NCI-H526 (cell line): Measurements from ENCODE around the gene WDR7.

Experiments
- DNase-seq, 2 experiments: peaks; one replicate each; lab custom pipeline; 2025; lab: John Stamatoyannopoulos, UW

The WDR7 gene

GRCh38 chr18:56992777-56993176, 341.6 kb downstream of the WDR7 start:
- no peak for DNase-seq

GRCh38 chr18:56995579-56996188, 344.5 kb downstream of the WDR7 start:
- peak in 1 of 2 experiments; percentile 23 for DNase-seq

- DNase-seq: no peak
Observed at GRCh38 chr18:56997200-56997599, 346.0 kb downstream of the WDR7 start.

- DNase-seq: no peak
Observed at GRCh38 chr18:56999823-57000222, 348.7 kb downstream of the WDR7 start.

GRCh38 chr18:57002627-57003026, 351.5 kb downstream of the WDR7 start:
- DNase-seq: no peak

GRCh38 chr18:57003342-57003741, 352.2 kb downstream of the WDR7 start:
- no peak for DNase-seq

- no peak for DNase-seq
Observed at GRCh38 chr18:57004366-57005121, 353.4 kb downstream of the WDR7 start.

- no peak for DNase-seq
Observed at GRCh38 chr18:57008001-57008686, 357.0 kb downstream of the WDR7 start.

GRCh38 chr18:57009844-57010243, 358.7 kb downstream of the WDR7 start:
- DNase-seq: no peak

- DNase-seq: no peak
Observed at GRCh38 chr18:57014772-57015413, 363.7 kb downstream of the WDR7 start.

GRCh38 chr18:57015451-57015850, 364.3 kb downstream of the WDR7 start:
- peak; percentile 34 to 66 for DNase-seq

- DNase-seq: no peak
Observed at GRCh38 chr18:57018845-57019244, 367.7 kb downstream of the WDR7 start.

- no peak for DNase-seq
Observed at GRCh38 chr18:57022716-57023115, 371.6 kb downstream of the WDR7 start.

GRCh38 chr18:57023275-57023882, 372.2 kb downstream of the WDR7 start:
- no peak for DNase-seq

- DNase-seq: no peak
Observed at GRCh38 chr18:57025540-57025939, 374.4 kb downstream of the WDR7 start.

GRCh38 chr18:57026316-57026715, 375.2 kb downstream of the WDR7 start:
- no peak for DNase-seq

- DNase-seq: no peak
Observed at GRCh38 chr18:57027190-57027708, 376.1 kb downstream of the WDR7 start.

GRCh38 chr18:57029761-57030160, 378.6 kb downstream of the WDR7 start:
- peak; percentile 91 to 94 for DNase-seq

- DNase-seq: no peak
Observed at GRCh38 chr18:57030417-57030816, 379.3 kb downstream of the WDR7 start.

- no peak for DNase-seq
Observed at GRCh38 chr18:57035590-57035989, 384.4 kb downstream of the WDR7 start.

- no peak for DNase-seq
Observed at GRCh38 chr18:57038395-57038794, 387.2 kb downstream of the WDR7 start.

GRCh38 chr18:57040175-57040574, 389.0 kb downstream of the WDR7 start:
- no peak for DNase-seq
